Esophagus muscularis mucosa (tissue), 4 donors: ENCODE data around the gene CENPP.

Experiments
- EP300 ChIP-seq: sonication (generic); formaldehyde crosslinking; IDR thresholded peaks from one replicate; pipeline ENCODE4 v1.6.1; 2017; ENCODE audit warnings: antibody characterized with exemption
- POLR2A ChIP-seq: fragments of 450-650 bp; IDR thresholded peaks from one replicate; pipeline ENCODE4 v1.6.1; 2017; ENCODE audit warnings: antibody characterized with exemption, moderate library complexity, mild to moderate bottlenecking, low read depth
- POLR2AphosphoS5 ChIP-seq, 2 donors: sonication (generic); formaldehyde crosslinking; IDR thresholded peaks; one replicate each; pipeline ENCODE4 v1.6.1; 2017; ENCODE audit warnings: antibody characterized with exemption in 2 of 2
- TF ChIP-seq, protein P1 (sequence below), 3 experiments: fragments of 200-600 bp in 2 of 3; fragments of 450-650 bp in 1 of 3; sonication (generic) in 2 of 3; IDR thresholded peaks; one replicate each; pipeline ENCODE4 v1.5.1; 2017 to 2019; ENCODE audit warnings: antibody characterized with exemption in 3 of 3, mild to moderate bottlenecking in 2 of 3, moderate library complexity in 1 of 3

DNA sequence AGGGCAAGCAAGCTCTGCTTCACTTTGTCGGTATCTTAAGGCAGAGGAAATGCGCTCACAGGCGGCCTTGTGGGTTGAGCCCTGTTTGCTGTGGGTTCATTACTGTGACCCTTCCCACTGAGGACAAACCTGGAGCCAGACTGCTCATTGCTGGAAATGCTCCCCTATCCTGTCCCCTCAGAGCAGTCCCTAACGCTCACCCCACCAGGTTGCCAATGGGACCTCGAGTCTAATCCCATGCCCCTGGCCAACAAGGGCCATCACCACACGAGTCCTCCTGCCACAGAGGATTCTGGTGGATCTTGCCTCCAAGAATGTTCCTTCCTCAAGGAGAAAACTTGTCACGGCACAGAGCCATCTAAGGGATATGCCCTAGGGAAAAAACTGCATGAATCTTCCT, 329.6 kb downstream of the CENPP start:
- TF ChIP-seq, protein P1, sequence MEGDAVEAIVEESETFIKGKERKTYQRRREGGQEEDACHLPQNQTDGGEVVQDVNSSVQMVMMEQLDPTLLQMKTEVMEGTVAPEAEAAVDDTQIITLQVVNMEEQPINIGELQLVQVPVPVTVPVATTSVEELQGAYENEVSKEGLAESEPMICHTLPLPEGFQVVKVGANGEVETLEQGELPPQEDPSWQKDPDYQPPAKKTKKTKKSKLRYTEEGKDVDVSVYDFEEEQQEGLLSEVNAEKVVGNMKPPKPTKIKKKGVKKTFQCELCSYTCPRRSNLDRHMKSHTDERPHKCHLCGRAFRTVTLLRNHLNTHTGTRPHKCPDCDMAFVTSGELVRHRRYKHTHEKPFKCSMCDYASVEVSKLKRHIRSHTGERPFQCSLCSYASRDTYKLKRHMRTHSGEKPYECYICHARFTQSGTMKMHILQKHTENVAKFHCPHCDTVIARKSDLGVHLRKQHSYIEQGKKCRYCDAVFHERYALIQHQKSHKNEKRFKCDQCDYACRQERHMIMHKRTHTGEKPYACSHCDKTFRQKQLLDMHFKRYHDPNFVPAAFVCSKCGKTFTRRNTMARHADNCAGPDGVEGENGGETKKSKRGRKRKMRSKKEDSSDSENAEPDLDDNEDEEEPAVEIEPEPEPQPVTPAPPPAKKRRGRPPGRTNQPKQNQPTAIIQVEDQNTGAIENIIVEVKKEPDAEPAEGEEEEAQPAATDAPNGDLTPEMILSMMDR (IDR thresholded peaks at IDR 0.05): no peak
- TF ChIP-seq EP300: no peak
- TF ChIP-seq POLR2A: no peak
- no peak for TF ChIP-seq POLR2AphosphoS5 (IDR thresholded peaks at IDR 0.05)
